Gastrocnemius medialis (tissue), 4 donors: ENCODE data around the gene PRSS21. TPM values are rescaled to one million over a fixed set of nuclear protein-coding genes. Genes with fewer than 3 reads are reported as not detected.

Experiments used
- ATAC-seq, 2 donors: fragments of 150-250 bp; one replicate each; pipeline ENCODE4 v1.9.1; 2016
- DNase-seq, 2 donors: peaks; one replicate each; pipeline ENCODE4 v3.0.0-alpha.2; 2019
- H3K27ac ChIP-seq, 4 donors: fragments of 200-600 bp; sonication (generic); 1 replicate in 1 of 4; 2 replicates in 3 of 4; pipeline ENCODE4 v1.5.1; 2016 to 2018; ENCODE audit warnings: mild to moderate bottlenecking in 2 of 4, moderate library complexity in 1 of 4
- H3K27me3 ChIP-seq, 3 donors: fragments of 200-600 bp; sonication (generic) in 2 of 3; 1 replicate in 1 of 3; 2 replicates in 2 of 3; pipeline versions ENCODE4 v1.5.1 to v1.6.0; 2016 to 2019; ENCODE audit warnings: mild to moderate bottlenecking in 1 of 3, moderate library complexity in 1 of 3
- H3K36me3 ChIP-seq, 2 donors: fragments of 200-600 bp; sonication (generic) in 1 of 2; one replicate each; pipeline ENCODE4 v1.5.1; 2017 to 2018
- H3K4me1 ChIP-seq, 2 donors: fragments of 200-600 bp; sonication (generic) in 1 of 2; one replicate each; pipeline ENCODE4 v1.5.1; 2016 to 2017; ENCODE audit warnings: mild to moderate bottlenecking in 2 of 2
- H3K4me3 ChIP-seq, 4 donors: fragments of 200-600 bp; sonication (generic) in 3 of 4; 1 replicate in 1 of 4; 2 replicates in 3 of 4; pipeline ENCODE4 v1.5.1; 2016 to 2019; ENCODE audit warnings: mild to moderate bottlenecking in 2 of 4
- H3K9me3 ChIP-seq, 3 donors: fragments of 200-600 bp; sonication (generic) in 2 of 3; 1 replicate in 1 of 3; 2 replicates in 2 of 3; pipeline ENCODE4 v1.5.1; 2016 to 2019
- CTCF ChIP-seq, 5 experiments: fragments of 450-650 bp in 3 of 5; fragments of 200-600 bp in 2 of 5; sonication (generic) in 2 of 5; IDR thresholded peaks in 4 of 5; conservative IDR thresholded peaks in 1 of 5; 1 replicate in 4 of 5; 2 replicates in 1 of 5; pipeline ENCODE4 v1.5.1; 2016 to 2019; ENCODE audit warnings: antibody characterized with exemption in 5 of 5, mild to moderate bottlenecking in 3 of 5, moderate library complexity in 3 of 5
- POLR2A ChIP-seq, 2 donors: fragments of 450-650 bp; IDR thresholded peaks; one replicate each; pipeline ENCODE4 v1.6.1; 2017; ENCODE audit warnings: antibody characterized with exemption in 2 of 2, mild to moderate bottlenecking in 2 of 2, moderate library complexity in 2 of 2
- in situ Hi-C, 4 donors: fragments of 200-750 bp; cut with MboI; loops; one replicate each; pipeline versions ENCODE4 v1.15.0 to v1.8.0; 2017; ENCODE audit warnings: low sequenced_read_pairs in 4 of 4
- intact Hi-C: fragments of 100-400 bp; cut with DNase I; formaldehyde crosslinking; loops from one replicate; pipeline ENCODE4 v1.15.1; 2023; ENCODE audit warnings: low total_unique reads
- total RNA-seq, 4 donors: library from RNA; depleted of rRNA; stranded (reverse); fragments of >200 nt; gene quantifications; one replicate each; pipeline versions ENCODE4 v1.1.0 to v1.2.3, GENCODE V29; 2016

PRSS21 gene
- total RNA-seq, 4 donors from 2014 or later: not detected

GRCh38 chr16:2819179-2819938 lies 2.3 kb downstream of the PRSS21 start:
- DNase-seq (no peak), ATAC-seq (no peak)
- intact Hi-C loops (no loop called here), in situ Hi-C loops (no loop called here)
- Histone ChIP-seq H3K36me3 (no peaks in the 10 kb centered on the region), H3K27ac (no peak overlapping the region), H3K27me3 (peaks cover 0 to 8% (median 3%) of the 10 kb centered on the region in 3 donors), H3K9me3 (no peaks in the 10 kb centered on the region), H3K4me3 (no peak overlapping the region), H3K4me1 (no peaks in the 10 kb centered on the region)
- TF ChIP-seq POLR2A (IDR thresholded peaks at IDR 0.05) (no peak), CTCF (IDR thresholded peaks at IDR 0.05 in 4 of 5, conservative IDR thresholded peaks at IDR 0.05 in 1 of 5) (no peak)

- no peak overlapping the region for H3K4me3 ChIP-seq
- no peak overlapping the region for H3K27ac ChIP-seq
- intact Hi-C loops: no loop called here
- TF ChIP-seq CTCF (IDR thresholded peaks at IDR 0.05 in 4 of 5, conservative IDR thresholded peaks at IDR 0.05 in 1 of 5) (no peak), POLR2A (IDR thresholded peaks at IDR 0.05) (no peak)
- H3K27me3 ChIP-seq: peaks cover 0 to 7% (median 3%) of the 10 kb centered on the region in 3 donors
- H3K4me1 ChIP-seq: no peaks in the 10 kb centered on the region
- no peaks in the 10 kb centered on the region for H3K9me3 ChIP-seq
- DNase-seq: peak in 1 of 2 donors; percentile 1
- ATAC-seq: no peak
- no peaks in the 10 kb centered on the region for H3K36me3 ChIP-seq
- in situ Hi-C loops: no loop called here
Observed at GRCh38 chr16:2819939-2820835, 3.1 kb downstream of the PRSS21 start.

- Histone ChIP-seq H3K9me3 (no peaks in the 10 kb centered on the region), H3K4me3 (no peak overlapping the region), H3K4me1 (no peaks in the 10 kb centered on the region), H3K27ac (no peak overlapping the region), H3K27me3 (peaks cover 0 to 5% (median 3%) of the 10 kb centered on the region in 3 donors), H3K36me3 (no peaks in the 10 kb centered on the region)
- intact Hi-C loops (no loop called here), in situ Hi-C loops (no loop called here)
- TF ChIP-seq CTCF (IDR thresholded peaks at IDR 0.05 in 4 of 5, conservative IDR thresholded peaks at IDR 0.05 in 1 of 5): no peak
- no peak for TF ChIP-seq POLR2A (IDR thresholded peaks at IDR 0.05)
- peak in 1 of 2 donors; percentile 7 for DNase-seq
- no peak for ATAC-seq
Observed at GRCh38 chr16:2820836-2821486, 3.9 kb downstream of the PRSS21 start.

- Histone ChIP-seq H3K36me3 (no peaks in the 10 kb centered on the region), H3K27me3 (peaks cover 0 to 5% (median 0%) of the 10 kb centered on the region in 3 donors), H3K27ac (no peak overlapping the region), H3K9me3 (no peaks in the 10 kb centered on the region), H3K4me1 (no peaks in the 10 kb centered on the region), H3K4me3 (no peak overlapping the region)
- DNase-seq (peak in 1 of 2 donors; percentile 1), ATAC-seq (no peak)
- in situ Hi-C loops: no loop called here
- TF ChIP-seq POLR2A (IDR thresholded peaks at IDR 0.05) (no peak), CTCF (IDR thresholded peaks at IDR 0.05 in 4 of 5, conservative IDR thresholded peaks at IDR 0.05 in 1 of 5) (no peak)
- intact Hi-C loops: no loop called here
Observed at GRCh38 chr16:2821487-2822157, 4.6 kb downstream of the PRSS21 start.
